Liver (tissue), 9 donors: ENCODE data around the gene YBX2. TPM values are rescaled to one million over a fixed set of nuclear protein-coding genes. Genes with fewer than 3 reads are reported as not detected.

ENCODE experiments used
- DNase-seq: peaks from one replicate; pipeline ENCODE4 v3.0.0-alpha.2; 2017; ENCODE audit warnings: low spot score
- H3K27ac ChIP-seq, 2 donors: one replicate each; pipeline ENCODE4 v1.7.0; 2013; ENCODE audit warnings: inconsistent platforms in 2 of 2, low read length in 2 of 2, control low read depth in 1 of 2, low read depth in 1 of 2, mild to moderate bottlenecking in 1 of 2
- H3K27me3 ChIP-seq, 4 donors: one replicate each; pipeline versions ENCODE4 v1.6.1 to v1.7.0; 2013; ENCODE audit warnings: low read length in 3 of 4, inconsistent platforms in 1 of 4, mild to moderate bottlenecking in 1 of 4, moderate library complexity in 1 of 4; ENCODE audit not compliant: control insufficient read depth in 4 of 4, insufficient read depth in 4 of 4
- H3K36me3 ChIP-seq, 4 donors: one replicate each; pipeline versions ENCODE4 v1.6.1 to v1.7.0; 2013; ENCODE audit warnings: low read length in 3 of 4, mild to moderate bottlenecking in 3 of 4, low read depth in 1 of 4, moderate library complexity in 1 of 4; ENCODE audit not compliant: control insufficient read depth in 4 of 4, insufficient read depth in 3 of 4
- H3K4me1 ChIP-seq, 4 donors: one replicate each; pipeline versions ENCODE4 v1.6.1 to v1.7.0; 2013; ENCODE audit warnings: low read length in 3 of 4, mild to moderate bottlenecking in 3 of 4, moderate library complexity in 1 of 4; ENCODE audit not compliant: control insufficient read depth in 4 of 4, insufficient read depth in 4 of 4
- H3K4me3 ChIP-seq, 3 donors: one replicate each; pipeline versions ENCODE4 v1.6.1 to v1.7.0; 2013; ENCODE audit warnings: low read length in 3 of 3, control low read depth in 1 of 3, low read depth in 1 of 3, mild to moderate bottlenecking in 1 of 3
- H3K9ac ChIP-seq, 2 donors: one replicate each; pipeline ENCODE4 v1.7.0; 2013; ENCODE audit warnings: low read length in 2 of 2, mild to moderate bottlenecking in 2 of 2, moderate library complexity in 2 of 2, control low read depth in 1 of 2, low read depth in 1 of 2
- H3K9me3 ChIP-seq, 4 donors: one replicate each; pipeline versions ENCODE4 v1.6.1 to v1.7.0; 2013; ENCODE audit warnings: low read length in 3 of 4; ENCODE audit not compliant: control insufficient read depth in 4 of 4
- EGR1 ChIP-seq, 2 donors: IDR thresholded peaks; 2 replicates each; pipeline ENCODE4 v1.6.1; 2016 to 2018; ENCODE audit warnings: antibody characterized with exemption in 2 of 2, low read depth in 2 of 2
- FOXA1 ChIP-seq: IDR thresholded peaks from 2 replicates; pipeline ENCODE4 v1.6.1; 2016; ENCODE audit warnings: antibody characterized with exemption
- FOXA2 ChIP-seq: IDR thresholded peaks from 2 replicates; pipeline ENCODE4 v1.6.1; 2016; ENCODE audit warnings: antibody characterized with exemption
- GABPA ChIP-seq, 2 donors: IDR thresholded peaks in 1 of 2; conservative IDR thresholded peaks in 1 of 2; 2 replicates each; pipeline ENCODE4 v1.6.1; 2016; ENCODE audit warnings: antibody characterized with exemption in 2 of 2, mild to moderate bottlenecking in 1 of 2, moderate library complexity in 1 of 2
- HNF4A ChIP-seq, 2 donors: conservative IDR thresholded peaks; 2 replicates each; pipeline ENCODE4 v1.6.1; 2016; ENCODE audit warnings: antibody characterized with exemption in 2 of 2, mild to moderate bottlenecking in 2 of 2
- HNF4G ChIP-seq: IDR thresholded peaks from 2 replicates; pipeline ENCODE4 v1.6.1; 2016; ENCODE audit warnings: antibody characterized with exemption
- JUND ChIP-seq, 2 donors: IDR thresholded peaks; 2 replicates each; pipeline ENCODE4 v1.6.1; 2016; ENCODE audit warnings: antibody characterized with exemption in 2 of 2
- NR2F2 ChIP-seq: IDR thresholded peaks from 2 replicates; pipeline ENCODE4 v1.6.1; 2016; ENCODE audit warnings: antibody characterized with exemption
- RAD21 ChIP-seq, 2 donors: IDR thresholded peaks; 2 replicates each; pipeline ENCODE4 v1.6.1; 2016; ENCODE audit warnings: antibody characterized with exemption in 2 of 2, mild to moderate bottlenecking in 2 of 2
- RXRA ChIP-seq, 2 donors: IDR thresholded peaks; 2 replicates each; pipeline ENCODE4 v1.6.1; 2017 to 2018; ENCODE audit warnings: antibody characterized with exemption in 2 of 2, mild to moderate bottlenecking in 1 of 2
- SP1 ChIP-seq: IDR thresholded peaks from 2 replicates; pipeline ENCODE4 v1.6.1; 2018; ENCODE audit warnings: antibody characterized with exemption, mild to moderate bottlenecking
- TAF1 ChIP-seq: conservative IDR thresholded peaks from 2 replicates; pipeline ENCODE4 v1.6.1; 2016; ENCODE audit warnings: antibody characterized with exemption, mild to moderate bottlenecking
- YY1 ChIP-seq: IDR thresholded peaks from 2 replicates; pipeline ENCODE4 v1.6.1; 2016; ENCODE audit warnings: antibody characterized with exemption, mild to moderate bottlenecking
- WGBS: extraction: QIAGEN DNeasy Blood & Tissue Kit; methylation state at CpG from one replicate; pipeline ENCODE4 v1.1.7; 2013; 5-methylcytosine and 5-hydroxymethylcytosine counted together
- polyA plus RNA-seq, 2 donors: library from polyadenylated mRNA; stranded (reverse) in 1 of 2; unstranded in 1 of 2; fragments of 200-250 nt in 1 of 2; fragments of >200 nt in 1 of 2; fragmentation: Nextera tagmentation in 1 of 2; extraction: Ambion mirVana in 1 of 2; gene quantifications; one replicate each; pipeline versions ENCODE4 v1.2.1 to v1.2.3, GENCODE V29; 2013 to 2015
- total RNA-seq, 2 donors: library from RNA; depleted of rRNA; stranded (reverse); fragments of >200 nt; gene quantifications; one replicate each; pipeline ENCODE4 v1.2.3, GENCODE V29; 2014
- TF ChIP-seq, protein P1 (sequence below): IDR thresholded peaks from 2 replicates; pipeline ENCODE4 v1.6.1; 2016; ENCODE audit warnings: antibody characterized with exemption
- TF ChIP-seq, protein P2 (sequence below): IDR thresholded peaks from 2 replicates; pipeline ENCODE4 v1.6.1; 2016; ENCODE audit warnings: antibody characterized with exemption
- TF ChIP-seq, protein P3 (sequence below): fragments of 150-350 bp; IDR thresholded peaks from 2 replicates; pipeline ENCODE4 v1.5.1; 2017; ENCODE audit warnings: improper control_type of control experiment, low read depth, low read length; ENCODE audit not compliant: missing input control
- TF ChIP-seq, protein P4 (sequence below): IDR thresholded peaks from 2 replicates; pipeline ENCODE4 v1.6.1; 2016; ENCODE audit warnings: antibody characterized with exemption
- TF ChIP-seq, protein P5 (sequence below): IDR thresholded peaks from 2 replicates; pipeline ENCODE4 v1.6.1; 2016; ENCODE audit warnings: antibody characterized with exemption, mild to moderate bottlenecking
- donor health status: healthy.
- donor health status: healthy.
- donor health status: healthy.
- donor health status: healthy.
- donor health status: healthy.

YBX2 gene
- total and polyA plus RNA-seq, 4 donors: 0.33 to 0.75 (median 0.57) TPM

DNA sequence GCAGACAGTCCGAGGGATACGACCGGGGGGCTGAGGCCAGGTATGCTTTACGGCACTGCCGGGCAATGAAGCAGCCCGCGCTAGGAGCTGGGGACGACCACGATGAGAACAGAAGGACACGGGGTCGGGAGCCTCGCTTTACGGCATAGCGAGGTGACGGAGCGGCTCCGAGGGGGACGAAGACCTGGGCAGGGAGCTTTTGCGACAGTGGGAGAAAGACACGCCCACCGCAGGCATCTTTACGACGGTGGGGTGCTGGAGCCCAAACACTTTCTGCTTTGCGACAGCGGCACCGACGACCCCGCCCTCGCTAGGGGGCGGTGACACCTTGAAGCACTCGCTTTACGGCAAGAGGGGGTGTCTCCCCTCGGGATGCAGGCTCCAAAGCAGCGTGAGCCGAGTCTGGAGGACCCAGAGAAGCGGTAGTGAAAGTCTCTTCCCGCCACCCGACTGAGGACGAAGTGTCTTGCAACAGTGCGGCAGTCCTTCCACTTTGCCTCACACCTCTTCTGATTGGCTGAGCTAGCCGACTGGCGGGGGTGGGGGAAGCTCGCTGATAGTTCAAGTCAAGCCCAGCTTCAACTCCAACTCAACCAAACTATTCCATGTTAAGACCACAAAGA is 35.0 kb upstream of the YBX2 start (continued):
- TF ChIP-seq SP1: peak; percentile 69
- TF ChIP-seq, protein P1, sequence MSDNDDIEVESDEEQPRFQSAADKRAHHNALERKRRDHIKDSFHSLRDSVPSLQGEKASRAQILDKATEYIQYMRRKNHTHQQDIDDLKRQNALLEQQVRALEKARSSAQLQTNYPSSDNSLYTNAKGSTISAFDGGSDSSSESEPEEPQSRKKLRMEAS: no peak
- peak in 1 of 2 donors; percentile 75 for TF ChIP-seq GABPA (IDR thresholded peaks at IDR 0.05 in 1 of 2, conservative IDR thresholded peaks at IDR 0.05 in 1 of 2)
- no peak for TF ChIP-seq JUND (IDR thresholded peaks at IDR 0.05)
- TF ChIP-seq NR2F2: peak; percentile 43

DNA sequence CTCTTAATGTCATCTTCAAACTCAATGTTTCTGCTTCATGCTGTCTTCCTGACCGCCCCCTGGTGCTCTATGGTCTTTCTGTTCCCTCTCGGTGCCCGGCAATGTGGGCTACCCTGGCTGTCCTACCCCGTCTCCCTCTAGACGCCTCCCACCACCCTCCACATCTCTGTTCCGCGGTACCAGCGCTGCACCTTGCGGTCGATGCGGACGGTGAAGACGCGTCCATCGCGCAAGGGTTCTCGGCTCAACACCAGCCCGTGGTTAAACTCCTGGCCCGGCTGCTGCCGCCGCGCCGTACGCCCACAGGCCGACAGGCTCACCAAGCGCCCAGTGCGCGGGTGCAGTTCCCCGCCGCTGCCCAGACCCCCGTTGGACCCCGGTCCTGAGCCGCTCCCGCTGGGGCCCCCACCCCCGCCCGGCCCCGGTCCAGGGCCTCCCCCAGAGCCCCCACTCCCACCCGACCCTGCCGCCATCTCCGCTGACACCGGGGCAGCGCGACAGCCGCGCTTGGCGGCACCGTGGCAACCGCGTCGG is 34.5 kb upstream of the YBX2 start, which contains the start of gene NEURL4:
Gene NEURL4 (minus strand): TSS at position 496 of the 534 bp plus-strand sequence. CDS start 23 bp downstream, at position 473.
- WGBS: under 1% methylated on average over 50 of the region's 50 CpGs
- H3K9me3 ChIP-seq: no peaks in the 10 kb centered on the region
- H3K27ac ChIP-seq: peak within 1 kb of the TSS; percentile 65 to 82
- no peak for TF ChIP-seq EGR1 (IDR thresholded peaks at IDR 0.05; ENCODE audit: low read depth in 2 of 2)
- H3K9ac ChIP-seq: peak within 1 kb of the TSS; percentile 57 to 68
- peak within 1 kb of the TSS; percentile 70 to 93 (median 84) for H3K4me3 ChIP-seq
- H3K27me3 ChIP-seq: no peaks in the 10 kb centered on the region
- no peak for DNase-seq
- H3K36me3 ChIP-seq: peaks cover 0 to 23% (median 8%) of the 10 kb centered on the region in 4 donors
- peaks cover 8 to 22% (median 15%) of the 10 kb centered on the region in 4 donors for H3K4me1 ChIP-seq

DNA sequence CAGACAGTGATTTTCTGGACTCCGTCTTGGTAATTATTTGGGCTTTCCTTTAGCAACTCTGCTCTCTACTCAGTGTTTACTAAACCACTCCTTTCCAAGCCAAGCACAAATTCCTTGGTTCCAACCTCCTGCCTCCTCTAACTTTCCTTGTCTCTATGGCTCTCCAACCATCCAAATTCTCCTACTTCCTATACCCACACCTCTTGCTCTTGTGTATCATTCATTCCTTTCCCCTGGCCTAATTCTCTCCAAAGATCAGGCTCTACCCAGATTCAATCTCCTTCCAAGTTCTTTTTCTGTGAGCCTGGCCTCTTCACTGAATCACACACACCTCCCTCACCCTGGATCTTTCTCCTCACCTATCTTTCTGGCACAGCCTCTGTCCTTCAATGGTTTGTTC is 33.6 kb upstream of the YBX2 start:
- Histone ChIP-seq H3K4me1 (peaks cover 8 to 22% (median 15%) of the 10 kb centered on the region in 4 donors), H3K9me3 (no peaks in the 10 kb centered on the region), H3K4me3 (no peak overlapping the region), H3K9ac (no peak overlapping the region), H3K27ac (no peak overlapping the region), H3K27me3 (no peaks in the 10 kb centered on the region), H3K36me3 (peaks cover 4 to 32% (median 13%) of the 10 kb centered on the region in 4 donors)
- TF ChIP-seq JUND (IDR thresholded peaks at IDR 0.05) (no peak), HNF4G (no peak), NR2F2 (no peak), YY1 (no peak), RXRA (IDR thresholded peaks at IDR 0.05) (no peak), GABPA (IDR thresholded peaks at IDR 0.05 in 1 of 2, conservative IDR thresholded peaks at IDR 0.05 in 1 of 2) (no peak), SP1 (no peak), HNF4A (conservative IDR thresholded peaks at IDR 0.05) (no peak), RAD21 (IDR thresholded peaks at IDR 0.05) (no peak), EGR1 (IDR thresholded peaks at IDR 0.05; ENCODE audit: low read depth in 2 of 2) (no peak), FOXA2 (no peak), FOXA1 (no peak), TAF1 (no peak)
- TF ChIP-seq, protein P2, sequence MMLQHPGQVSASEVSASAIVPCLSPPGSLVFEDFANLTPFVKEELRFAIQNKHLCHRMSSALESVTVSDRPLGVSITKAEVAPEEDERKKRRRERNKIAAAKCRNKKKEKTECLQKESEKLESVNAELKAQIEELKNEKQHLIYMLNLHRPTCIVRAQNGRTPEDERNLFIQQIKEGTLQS: no peak
- TF ChIP-seq, protein P3, sequence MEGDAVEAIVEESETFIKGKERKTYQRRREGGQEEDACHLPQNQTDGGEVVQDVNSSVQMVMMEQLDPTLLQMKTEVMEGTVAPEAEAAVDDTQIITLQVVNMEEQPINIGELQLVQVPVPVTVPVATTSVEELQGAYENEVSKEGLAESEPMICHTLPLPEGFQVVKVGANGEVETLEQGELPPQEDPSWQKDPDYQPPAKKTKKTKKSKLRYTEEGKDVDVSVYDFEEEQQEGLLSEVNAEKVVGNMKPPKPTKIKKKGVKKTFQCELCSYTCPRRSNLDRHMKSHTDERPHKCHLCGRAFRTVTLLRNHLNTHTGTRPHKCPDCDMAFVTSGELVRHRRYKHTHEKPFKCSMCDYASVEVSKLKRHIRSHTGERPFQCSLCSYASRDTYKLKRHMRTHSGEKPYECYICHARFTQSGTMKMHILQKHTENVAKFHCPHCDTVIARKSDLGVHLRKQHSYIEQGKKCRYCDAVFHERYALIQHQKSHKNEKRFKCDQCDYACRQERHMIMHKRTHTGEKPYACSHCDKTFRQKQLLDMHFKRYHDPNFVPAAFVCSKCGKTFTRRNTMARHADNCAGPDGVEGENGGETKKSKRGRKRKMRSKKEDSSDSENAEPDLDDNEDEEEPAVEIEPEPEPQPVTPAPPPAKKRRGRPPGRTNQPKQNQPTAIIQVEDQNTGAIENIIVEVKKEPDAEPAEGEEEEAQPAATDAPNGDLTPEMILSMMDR: no peak
- TF ChIP-seq, protein P4, sequence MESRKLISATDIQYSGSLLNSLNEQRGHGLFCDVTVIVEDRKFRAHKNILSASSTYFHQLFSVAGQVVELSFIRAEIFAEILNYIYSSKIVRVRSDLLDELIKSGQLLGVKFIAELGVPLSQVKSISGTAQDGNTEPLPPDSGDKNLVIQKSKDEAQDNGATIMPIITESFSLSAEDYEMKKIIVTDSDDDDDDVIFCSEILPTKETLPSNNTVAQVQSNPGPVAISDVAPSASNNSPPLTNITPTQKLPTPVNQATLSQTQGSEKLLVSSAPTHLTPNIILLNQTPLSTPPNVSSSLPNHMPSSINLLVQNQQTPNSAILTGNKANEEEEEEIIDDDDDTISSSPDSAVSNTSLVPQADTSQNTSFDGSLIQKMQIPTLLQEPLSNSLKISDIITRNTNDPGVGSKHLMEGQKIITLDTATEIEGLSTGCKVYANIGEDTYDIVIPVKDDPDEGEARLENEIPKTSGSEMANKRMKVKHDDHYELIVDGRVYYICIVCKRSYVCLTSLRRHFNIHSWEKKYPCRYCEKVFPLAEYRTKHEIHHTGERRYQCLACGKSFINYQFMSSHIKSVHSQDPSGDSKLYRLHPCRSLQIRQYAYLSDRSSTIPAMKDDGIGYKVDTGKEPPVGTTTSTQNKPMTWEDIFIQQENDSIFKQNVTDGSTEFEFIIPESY: no peak
- TF ChIP-seq, protein P5, sequence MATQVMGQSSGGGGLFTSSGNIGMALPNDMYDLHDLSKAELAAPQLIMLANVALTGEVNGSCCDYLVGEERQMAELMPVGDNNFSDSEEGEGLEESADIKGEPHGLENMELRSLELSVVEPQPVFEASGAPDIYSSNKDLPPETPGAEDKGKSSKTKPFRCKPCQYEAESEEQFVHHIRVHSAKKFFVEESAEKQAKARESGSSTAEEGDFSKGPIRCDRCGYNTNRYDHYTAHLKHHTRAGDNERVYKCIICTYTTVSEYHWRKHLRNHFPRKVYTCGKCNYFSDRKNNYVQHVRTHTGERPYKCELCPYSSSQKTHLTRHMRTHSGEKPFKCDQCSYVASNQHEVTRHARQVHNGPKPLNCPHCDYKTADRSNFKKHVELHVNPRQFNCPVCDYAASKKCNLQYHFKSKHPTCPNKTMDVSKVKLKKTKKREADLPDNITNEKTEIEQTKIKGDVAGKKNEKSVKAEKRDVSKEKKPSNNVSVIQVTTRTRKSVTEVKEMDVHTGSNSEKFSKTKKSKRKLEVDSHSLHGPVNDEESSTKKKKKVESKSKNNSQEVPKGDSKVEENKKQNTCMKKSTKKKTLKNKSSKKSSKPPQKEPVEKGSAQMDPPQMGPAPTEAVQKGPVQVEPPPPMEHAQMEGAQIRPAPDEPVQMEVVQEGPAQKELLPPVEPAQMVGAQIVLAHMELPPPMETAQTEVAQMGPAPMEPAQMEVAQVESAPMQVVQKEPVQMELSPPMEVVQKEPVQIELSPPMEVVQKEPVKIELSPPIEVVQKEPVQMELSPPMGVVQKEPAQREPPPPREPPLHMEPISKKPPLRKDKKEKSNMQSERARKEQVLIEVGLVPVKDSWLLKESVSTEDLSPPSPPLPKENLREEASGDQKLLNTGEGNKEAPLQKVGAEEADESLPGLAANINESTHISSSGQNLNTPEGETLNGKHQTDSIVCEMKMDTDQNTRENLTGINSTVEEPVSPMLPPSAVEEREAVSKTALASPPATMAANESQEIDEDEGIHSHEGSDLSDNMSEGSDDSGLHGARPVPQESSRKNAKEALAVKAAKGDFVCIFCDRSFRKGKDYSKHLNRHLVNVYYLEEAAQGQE: no peak
- TF ChIP-seq, protein P1: no peak
- no peak for DNase-seq
- WGBS: 88% methylated on average over 1 of the region's 1 CpG
